PC-9 (cell line): ENCODE results near the gene WNT16. TPM values are rescaled to one million over a fixed set of nuclear protein-coding genes. Genes with fewer than 3 reads are reported as not detected.

Experiments used
- BruUV-seq: library from RNA; stranded (reverse); fragments of 400-500 nt; replicated peaks from 2 replicates; lab custom pipeline; 2021; lab: Mats Ljungman, UMichigan
- CTCF ChIA-PET: fragments of 300-600 bp; sonication (Branson Sonifier 250); formaldehyde crosslinking; loops from one replicate; lab custom pipeline; 2022; ENCODE audit warnings: antibody characterized with exemption; lab: Charles Lee
- POLR2A ChIA-PET: fragments of 300-600 bp; sonication (Branson Sonifier 250); formaldehyde crosslinking; loops from one replicate; lab custom pipeline; 2022; ENCODE audit warnings: antibody characterized with exemption; ENCODE audit not compliant: unreplicated experiment; lab: Charles Lee
- DNase-seq, 2 experiments: peaks; one replicate each; pipeline versions ENCODE4 v3.0.0 to v3.0.0-alpha.2; 2015 to 2022; ENCODE audit warnings: mixed read lengths in 1 of 2
- H2AFZ ChIP-seq: fragments of 200-600 bp; sonication (generic); 2 replicates; pipeline ENCODE4 v1.8.1; 2017; ENCODE audit warnings: antibody characterized with exemption
- H3F3A ChIP-seq: fragments of 200-600 bp; sonication (generic); 2 replicates; pipeline ENCODE4 v1.8.1; 2017; ENCODE audit warnings: antibody characterized with exemption, mild to moderate bottlenecking, low read depth; ENCODE audit not compliant: insufficient read depth
- H3K27ac ChIP-seq: fragments of 200-600 bp; sonication (generic); 2 replicates; pipeline ENCODE4 v1.6.1; 2016; ENCODE audit warnings: mixed run types
- H3K27me3 ChIP-seq: fragments of 200-600 bp; sonication (generic); 2 replicates; pipeline ENCODE4 v1.6.1; 2016; ENCODE audit warnings: low read depth, mixed run types; ENCODE audit not compliant: insufficient read depth
- H3K36me3 ChIP-seq: fragments of 200-600 bp; sonication (generic); 2 replicates; pipeline ENCODE4 v1.6.1; 2016; ENCODE audit warnings: low read depth, mixed run types
- H3K4me1 ChIP-seq: fragments of 200-600 bp; sonication (generic); replicated peaks from 2 replicates; pipeline ENCODE4 v1.6.1; 2016; ENCODE audit warnings: mixed run types; ENCODE audit not compliant: insufficient read depth
- H3K4me2 ChIP-seq: fragments of 200-600 bp; sonication (generic); 2 replicates; pipeline ENCODE4 v1.6.1; 2017; ENCODE audit warnings: mixed run types
- H3K4me3 ChIP-seq: fragments of 200-600 bp; sonication (generic); 2 replicates; pipeline ENCODE4 v1.6.1; 2016; ENCODE audit warnings: mixed run types
- H3K79me2 ChIP-seq: fragments of 200-600 bp; sonication (generic); 2 replicates; pipeline ENCODE4 v1.6.1; 2017; ENCODE audit warnings: low read depth, mixed run types
- H3K9me2 ChIP-seq: fragments of 200-600 bp; sonication (generic); 2 replicates; pipeline ENCODE4 v1.8.1; 2017; ENCODE audit warnings: mild to moderate bottlenecking; ENCODE audit not compliant: insufficient read depth
- H3K9me3 ChIP-seq: fragments of 200-600 bp; sonication (generic); 2 replicates; pipeline ENCODE4 v1.8.1; 2016; ENCODE audit warnings: low read depth; ENCODE audit not compliant: insufficient read depth
- H4K20me1 ChIP-seq: fragments of 200-600 bp; sonication (generic); 2 replicates; pipeline ENCODE4 v1.8.1; 2017; ENCODE audit not compliant: insufficient read depth
- EZH2 ChIP-seq: fragments of 200-600 bp; sonication (generic); IDR thresholded peaks from 2 replicates; pipeline ENCODE4 v1.8.0; 2017; ENCODE audit warnings: antibody characterized with exemption, low read depth
- intact Hi-C: fragments of 100-400 bp; cut with micrococcal nuclease; formaldehyde crosslinking; loops from one replicate; pipeline ENCODE4 v1.10.0; 2022; ENCODE audit not compliant: unreplicated experiment
- total RNA-seq: library from RNA; stranded (reverse); gene quantifications from 2 replicates; pipeline ENCODE4 v1.2.3, GENCODE V29; 2021
- TF ChIP-seq, protein P1 (sequence below): fragments of 200-600 bp; sonication (generic); conservative IDR thresholded peaks from 2 replicates; pipeline ENCODE4 v1.6.1; 2017; ENCODE audit warnings: mixed run types, antibody characterized with exemption, mild to moderate bottlenecking, moderate library complexity

Gene WNT16
- total RNA-seq, 1 experiment from 2014 or later, result not detected

DNA sequence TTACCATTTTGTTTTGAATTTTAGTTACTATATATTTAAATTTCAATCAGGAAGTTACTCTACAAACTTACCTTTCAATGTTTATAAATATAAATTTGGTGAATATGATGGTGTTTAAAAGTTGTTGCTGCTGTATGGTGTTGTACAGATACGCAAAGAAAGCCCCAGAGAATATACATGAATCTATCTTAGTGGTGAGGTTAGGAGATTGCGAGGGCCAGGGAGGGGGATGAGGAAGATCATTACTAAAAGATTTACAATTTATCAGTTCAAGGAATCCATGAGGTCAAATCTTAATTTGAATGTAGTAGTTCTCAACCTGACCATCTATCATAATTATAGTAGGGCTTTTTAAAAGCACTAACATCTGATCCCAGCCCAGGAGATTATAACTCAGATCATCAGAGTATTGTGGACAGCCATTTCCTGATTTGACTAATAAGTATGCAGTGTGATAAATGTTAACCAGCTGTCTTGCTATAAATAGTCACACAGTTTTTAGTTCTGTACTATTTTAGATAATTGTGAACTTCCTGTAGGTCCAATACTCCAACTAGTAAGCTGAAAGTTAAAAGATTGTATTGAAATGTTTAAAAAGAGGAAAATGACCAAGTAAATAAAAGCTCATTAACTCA is 43.7 kb downstream of the WNT16 start:
- DNase-seq, result no peak
- H4K20me1 ChIP-seq, result no peaks in the 10 kb centered on the region
- peaks cover 10% of the 10 kb centered on the region; the same call in 1 of the 2 replicates for H3K4me1 ChIP-seq
- peak overlapping the region; percentile 4; the same call in 1 of the 2 replicates for H3K27ac ChIP-seq
- no TSS peak for BruUV-seq
- no peaks in the 10 kb centered on the region for H3K27me3 ChIP-seq
- ChIA-PET POLR2A (interaction anchor here (0.6 to 0.7 kb wide), 3 partner anchors 21 to 386 kb away, joined by 3 to 8 read pairs (median 4); no protein-coding TSS in a partner anchor), CTCF (interaction anchor here (1.8 kb wide), 1 partner anchor 175 kb away, joined by 4 read pairs; no protein-coding TSS in a partner anchor)
- H3K9me3 ChIP-seq, result no peaks in the 10 kb centered on the region
- intact Hi-C loops, result loop anchor here (10.0 kb wide), 1 partner anchor 382 kb away; no protein-coding TSS in a partner anchor
- no peaks in the 10 kb centered on the region for H3K79me2 ChIP-seq
- no peak for TF ChIP-seq EZH2
- TF ChIP-seq, protein P1, sequence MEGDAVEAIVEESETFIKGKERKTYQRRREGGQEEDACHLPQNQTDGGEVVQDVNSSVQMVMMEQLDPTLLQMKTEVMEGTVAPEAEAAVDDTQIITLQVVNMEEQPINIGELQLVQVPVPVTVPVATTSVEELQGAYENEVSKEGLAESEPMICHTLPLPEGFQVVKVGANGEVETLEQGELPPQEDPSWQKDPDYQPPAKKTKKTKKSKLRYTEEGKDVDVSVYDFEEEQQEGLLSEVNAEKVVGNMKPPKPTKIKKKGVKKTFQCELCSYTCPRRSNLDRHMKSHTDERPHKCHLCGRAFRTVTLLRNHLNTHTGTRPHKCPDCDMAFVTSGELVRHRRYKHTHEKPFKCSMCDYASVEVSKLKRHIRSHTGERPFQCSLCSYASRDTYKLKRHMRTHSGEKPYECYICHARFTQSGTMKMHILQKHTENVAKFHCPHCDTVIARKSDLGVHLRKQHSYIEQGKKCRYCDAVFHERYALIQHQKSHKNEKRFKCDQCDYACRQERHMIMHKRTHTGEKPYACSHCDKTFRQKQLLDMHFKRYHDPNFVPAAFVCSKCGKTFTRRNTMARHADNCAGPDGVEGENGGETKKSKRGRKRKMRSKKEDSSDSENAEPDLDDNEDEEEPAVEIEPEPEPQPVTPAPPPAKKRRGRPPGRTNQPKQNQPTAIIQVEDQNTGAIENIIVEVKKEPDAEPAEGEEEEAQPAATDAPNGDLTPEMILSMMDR, result no peak
- H3K36me3 ChIP-seq, result peaks cover 66% of the 10 kb centered on the region
- H3K4me3 ChIP-seq, result no peak overlapping the region
- H3K9me2 ChIP-seq, result no peaks in the 10 kb centered on the region
- H3K4me2 ChIP-seq, result no peak overlapping the region
- H2AFZ ChIP-seq, result no peak overlapping the region
- H3F3A ChIP-seq, result peaks cover 19% of the 10 kb centered on the region; the same call in 1 of the 2 replicates

DNA sequence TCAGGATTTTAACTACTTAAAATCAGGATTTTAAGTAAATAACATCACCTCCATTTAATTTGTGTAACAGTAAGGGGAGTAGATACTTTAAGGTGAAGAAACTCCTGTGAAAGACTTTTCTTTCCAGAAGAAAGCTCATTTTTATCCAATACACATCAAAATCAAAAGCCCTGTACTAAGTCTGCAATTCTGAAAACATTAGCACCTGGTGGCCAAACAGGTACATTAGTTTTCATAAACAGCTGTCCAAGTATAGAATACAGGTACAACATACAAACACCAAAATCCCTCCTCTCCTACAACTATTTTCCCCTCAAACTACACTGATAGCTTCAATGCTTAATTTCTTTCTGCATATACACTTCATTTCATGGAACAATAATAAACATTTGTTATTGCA is 44.4 kb downstream of the WNT16 start:
- Histone ChIP-seq H3K36me3 (peaks cover 70% of the 10 kb centered on the region), H4K20me1 (no peaks in the 10 kb centered on the region), H3K4me2 (no peak overlapping the region), H3F3A (peaks cover 12% of the 10 kb centered on the region; the same call in 1 of the 2 replicates), H3K79me2 (no peaks in the 10 kb centered on the region), H3K9me3 (no peaks in the 10 kb centered on the region), H3K27ac (peak overlapping the region; percentile 4; the same call in 1 of the 2 replicates), H3K4me3 (no peak overlapping the region), H3K4me1 (0 out of 2 replicates have a peak, but pooled peaks cover 6% of the 10 kb centered on the region), H3K27me3 (no peaks in the 10 kb centered on the region), H2AFZ (no peak overlapping the region), H3K9me2 (no peaks in the 10 kb centered on the region)
- intact Hi-C loops, result loop anchor here (10.0 kb wide), 1 partner anchor 382 kb away; no protein-coding TSS in a partner anchor
- no TSS peak for BruUV-seq
- no peak for DNase-seq
- TF ChIP-seq, protein P1, result peak; percentile 32; the same call in 1 of the 2 replicates
- no peak for TF ChIP-seq EZH2
- ChIA-PET POLR2A (interaction anchor here (0.6 to 0.7 kb wide), 3 partner anchors 21 to 386 kb away, joined by 3 to 8 read pairs (median 4); no protein-coding TSS in a partner anchor), CTCF (interaction anchor here (1.8 kb wide), 1 partner anchor 174 kb away, joined by 4 read pairs; no protein-coding TSS in a partner anchor)

GRCh38 chr7:121376979-121377378 is 48.2 kb downstream of the WNT16 start:
- Histone ChIP-seq H2AFZ (no peak overlapping the region), H3F3A (no peaks in the 10 kb centered on the region), H3K4me2 (no peak overlapping the region), H3K9me2 (no peaks in the 10 kb centered on the region), H3K4me3 (no peak overlapping the region), H3K9me3 (no peaks in the 10 kb centered on the region), H4K20me1 (no peaks in the 10 kb centered on the region), H3K36me3 (peaks cover 62% of the 10 kb centered on the region), H3K27me3 (no peaks in the 10 kb centered on the region), H3K4me1 (no peaks in the 10 kb centered on the region), H3K79me2 (peaks cover 24% of the 10 kb centered on the region; the same call in 1 of the 2 replicates), H3K27ac (no peak overlapping the region)
- TF ChIP-seq EZH2, result no peak
- TF ChIP-seq, protein P1, result no peak
- no peak for DNase-seq
- CTCF ChIA-PET, result no interaction called here
- no TSS peak for BruUV-seq
- intact Hi-C loops, result loop anchor here (10.0 kb wide), 1 partner anchor 378 kb away; no protein-coding TSS in a partner anchor
- POLR2A ChIA-PET, result no interaction called here
